D721Med (cell line): Measurements from ENCODE around the gene ST8SIA4.

Experiments used
- DNase-seq: peaks from one replicate; pipeline ENCODE4 v3.0.0; 2011; ENCODE audit warnings: low spot score; ENCODE audit not compliant: insufficient read length
- FAIRE-seq: peaks from 2 replicates; lab custom pipeline; 2011; peaks lifted over from hg19 to GRCh38; lab: Jason Lieb, UNC
- CTCF ChIP-seq: IDR thresholded peaks from 2 replicates; pipeline ENCODE4 v1.5.1; 2012; ENCODE audit warnings: mild to moderate bottlenecking, control low read depth; ENCODE audit not compliant: insufficient read depth; ENCODE audit errors: missing control alignments

ST8SIA4 gene

DNA sequence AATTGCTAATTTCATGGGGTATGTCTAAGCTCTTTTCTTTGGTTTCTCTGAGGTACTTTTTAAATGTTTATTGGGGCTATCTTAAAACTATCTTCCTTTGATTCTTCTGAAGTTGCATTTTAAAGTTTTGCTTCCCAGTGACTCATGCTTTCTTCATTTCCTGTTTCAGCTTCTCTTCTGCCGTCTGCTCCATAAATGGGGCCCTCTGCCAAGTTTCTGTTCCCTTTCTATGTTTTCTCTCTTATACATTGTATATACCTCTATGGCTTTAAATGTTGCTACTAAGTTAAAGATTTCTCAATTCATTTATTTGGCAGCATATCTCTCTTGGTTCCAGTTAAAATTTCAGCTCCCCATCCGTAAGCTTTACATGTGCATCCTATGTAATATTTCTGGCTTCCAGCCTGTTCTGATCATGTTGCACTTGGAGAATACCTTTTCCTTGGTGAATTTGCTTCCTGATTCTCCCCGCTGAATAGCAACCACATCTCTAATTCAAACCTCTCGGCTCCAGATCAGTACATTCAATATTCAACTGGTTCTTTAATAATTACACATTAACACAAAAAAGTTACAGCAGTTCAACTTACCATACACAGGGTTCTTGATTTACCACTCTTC lies 125.3 kb downstream of the ST8SIA4 start:
- DNase-seq (no peak), FAIRE-seq (no peak)
- TF ChIP-seq CTCF, result no peak

DNA sequence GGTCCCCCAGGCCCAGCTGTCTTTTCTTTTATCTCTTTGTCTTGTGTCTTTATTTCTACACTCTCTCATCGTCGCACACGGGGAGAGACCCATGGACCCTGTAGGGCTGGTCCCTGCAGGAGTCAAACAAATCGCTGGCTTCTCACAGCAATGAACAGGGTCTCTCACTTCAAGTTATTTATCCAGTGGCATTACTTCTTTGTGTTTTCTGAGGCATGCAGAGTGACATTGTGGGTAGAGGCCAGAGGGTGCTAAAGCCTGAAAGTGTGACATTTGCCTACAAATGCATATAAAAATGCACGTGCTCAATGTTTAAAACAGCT lies 127.6 kb downstream of the ST8SIA4 start:
- no peak for DNase-seq
- no peak for FAIRE-seq
- no peak for TF ChIP-seq CTCF

DNA sequence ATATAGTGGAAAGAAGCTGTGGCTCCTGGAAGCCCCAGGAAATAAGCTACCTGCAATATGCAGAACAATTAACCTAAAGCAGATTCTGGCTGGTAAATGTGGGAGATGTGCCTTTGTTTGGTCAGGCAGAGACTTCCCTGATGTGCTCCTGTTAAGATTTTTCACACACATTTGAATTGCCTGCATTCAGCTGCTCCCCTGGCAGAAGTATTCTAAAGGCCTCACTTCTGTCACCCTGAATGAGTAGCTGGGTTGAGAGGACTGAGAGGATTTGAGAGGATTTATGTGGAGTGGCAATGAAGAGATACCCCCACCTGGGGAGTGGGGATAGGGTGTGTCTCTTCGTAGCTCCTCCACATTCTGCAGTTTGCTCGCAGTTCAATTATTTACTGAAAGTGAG lies 130.5 kb downstream of the ST8SIA4 start:
- no peak for TF ChIP-seq CTCF
- DNase-seq (no peak), FAIRE-seq (no peak)

DNA sequence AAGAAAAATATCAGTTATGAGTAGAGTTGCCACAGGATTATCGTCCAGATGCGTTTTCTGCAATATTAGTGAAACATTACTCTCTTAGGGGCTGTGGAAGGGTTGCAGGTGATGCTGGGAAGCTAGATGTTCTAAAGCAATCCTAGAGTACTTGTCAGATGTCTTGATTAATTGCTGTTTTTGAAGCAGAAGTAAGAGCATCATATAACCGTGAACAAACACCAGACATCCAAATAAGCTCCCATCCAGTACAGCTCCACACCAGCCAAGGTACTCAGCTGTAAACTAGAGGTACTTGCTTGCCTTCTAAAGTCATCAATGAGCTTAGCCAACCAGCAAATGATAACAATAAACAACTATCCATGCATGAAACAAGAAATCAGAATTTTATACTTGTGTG lies 131.1 kb downstream of the ST8SIA4 start:
- DNase-seq (no peak), FAIRE-seq (no peak)
- TF ChIP-seq CTCF, result no peak

DNA sequence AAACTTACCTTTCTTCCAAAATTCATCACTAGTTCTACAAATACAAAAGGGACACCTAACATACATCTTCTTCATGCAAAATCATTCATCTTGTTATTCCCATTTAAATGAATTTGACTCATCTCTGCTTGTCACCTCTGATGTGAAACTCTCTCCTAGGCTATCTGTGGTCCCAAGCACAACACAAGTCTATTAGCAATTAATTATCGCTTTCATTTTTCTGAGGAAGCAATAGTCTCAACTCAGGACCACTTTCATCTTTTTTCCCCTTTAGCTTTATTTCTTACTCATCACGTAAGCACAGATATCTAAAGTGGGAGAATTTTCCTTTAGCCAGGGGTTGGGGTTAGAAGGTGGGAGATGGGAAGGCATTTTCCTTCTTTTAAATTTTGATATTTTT lies 131.9 kb downstream of the ST8SIA4 start:
- DNase-seq, result no peak
- TF ChIP-seq CTCF, result no peak
- no peak for FAIRE-seq

DNA sequence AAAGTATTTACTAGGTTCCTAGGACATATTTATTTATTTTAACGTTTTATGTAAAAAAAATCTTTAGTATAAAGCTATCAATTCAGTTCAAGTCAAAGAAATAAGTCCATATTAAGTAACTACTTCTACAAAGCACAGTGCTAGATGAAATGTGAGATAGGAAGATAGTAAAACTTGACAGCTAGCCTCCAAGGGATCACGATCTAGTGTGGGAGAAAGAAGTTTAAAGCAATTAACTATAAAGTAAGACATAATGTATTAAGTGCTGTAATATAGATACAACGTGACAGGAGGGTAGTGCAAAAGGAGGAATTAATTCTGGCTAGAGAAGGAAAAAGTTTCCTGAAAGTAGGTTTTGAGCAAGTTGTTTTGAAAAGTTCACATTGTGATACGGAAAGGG lies 134.9 kb downstream of the ST8SIA4 start:
- no peak for FAIRE-seq
- TF ChIP-seq CTCF, result no peak

GRCh38 chr5:100762995-100763394 lies 140.1 kb downstream of the ST8SIA4 start:
- FAIRE-seq (no peak), DNase-seq (no peak)
- TF ChIP-seq CTCF, result no peak

More for the DNA sequence above, 134.9 kb downstream of the ST8SIA4 start:
- DNase-seq, result no peak
